Colonic mucosa (tissue), 4 donors: ENCODE results near the gene PRKCE. TPM values are rescaled to one million over a fixed set of nuclear protein-coding genes. Genes with fewer than 3 reads are reported as not detected.

Experiments used
- DNase-seq: peaks from one replicate; pipeline ENCODE4 v3.0.0-alpha.2; 2020
- H3K27ac ChIP-seq: fragments of 200-600 bp; one replicate; pipeline ENCODE4 v1.8.0; 2021
- H3K27me3 ChIP-seq: fragments of 200-600 bp; one replicate; pipeline ENCODE4 v1.8.0; 2021
- H3K36me3 ChIP-seq: fragments of 200-600 bp; one replicate; pipeline ENCODE4 v1.8.0; 2021
- H3K4me1 ChIP-seq: fragments of 200-600 bp; one replicate; pipeline ENCODE4 v1.8.0; 2021; ENCODE audit warnings: mild to moderate bottlenecking
- H3K4me3 ChIP-seq: fragments of 200-600 bp; one replicate; pipeline ENCODE4 v1.8.0; 2021
- H3K9ac ChIP-seq, 2 donors: one replicate each; pipeline ENCODE4 v1.7.0; 2013; ENCODE audit warnings: control low read depth in 2 of 2, low read depth in 2 of 2, low read length in 2 of 2
- H3K9me3 ChIP-seq: fragments of 200-600 bp; one replicate; pipeline ENCODE4 v1.8.0; 2021
- intact Hi-C: fragments of 100-400 bp; cut with DNase I; formaldehyde crosslinking; loops from one replicate; pipeline ENCODE4 v1.14.1; 2022
- total RNA-seq, 2 donors: library from RNA; stranded (reverse); fragmentation: NEBNext Ultra II Directional in 1 of 2; extraction: Animal tissue kit (Norgen Biotek cat#: 25700) in 1 of 2; gene quantifications; one replicate each; pipeline ENCODE4 v1.2.1, GENCODE V29; 2021
- TF ChIP-seq, protein P1 (sequence below): fragments of 200-600 bp; IDR thresholded peaks from one replicate; pipeline ENCODE4 v1.8.0; 2022; ENCODE audit warnings: antibody characterized with exemption, mild to moderate bottlenecking
- donor health status: healthy.
- donor health status: DM: no; HTN: no; CAD: no.
- donor health status: DM: no; HTN: no; CAD: no.

Gene PRKCE
- total RNA-seq, 2 donors from 2014 or later = 17.5 to 25.8 TPM

DNA sequence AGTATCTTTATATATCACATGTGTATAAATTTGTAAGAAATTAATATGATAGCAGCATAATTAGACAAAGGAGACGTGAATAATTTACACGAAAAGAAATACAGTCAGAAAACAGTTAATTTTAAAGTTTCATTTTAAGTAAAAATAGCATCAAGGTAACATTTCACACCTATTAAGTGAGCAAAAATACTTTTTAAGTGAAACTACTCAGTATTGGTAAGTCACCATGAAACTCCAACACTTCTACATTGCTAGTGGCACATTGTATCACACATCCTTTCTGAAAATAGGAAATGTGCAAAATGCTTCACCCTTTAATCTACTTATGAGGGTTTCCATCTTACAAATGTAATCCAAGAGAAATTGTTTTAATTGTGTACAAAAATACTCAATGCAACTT lies 357.8 kb downstream of the PRKCE start:
- no peaks in the 10 kb centered on the region for H3K4me1 ChIP-seq
- H3K9ac ChIP-seq = no peak overlapping the region
- TF ChIP-seq, protein P1, sequence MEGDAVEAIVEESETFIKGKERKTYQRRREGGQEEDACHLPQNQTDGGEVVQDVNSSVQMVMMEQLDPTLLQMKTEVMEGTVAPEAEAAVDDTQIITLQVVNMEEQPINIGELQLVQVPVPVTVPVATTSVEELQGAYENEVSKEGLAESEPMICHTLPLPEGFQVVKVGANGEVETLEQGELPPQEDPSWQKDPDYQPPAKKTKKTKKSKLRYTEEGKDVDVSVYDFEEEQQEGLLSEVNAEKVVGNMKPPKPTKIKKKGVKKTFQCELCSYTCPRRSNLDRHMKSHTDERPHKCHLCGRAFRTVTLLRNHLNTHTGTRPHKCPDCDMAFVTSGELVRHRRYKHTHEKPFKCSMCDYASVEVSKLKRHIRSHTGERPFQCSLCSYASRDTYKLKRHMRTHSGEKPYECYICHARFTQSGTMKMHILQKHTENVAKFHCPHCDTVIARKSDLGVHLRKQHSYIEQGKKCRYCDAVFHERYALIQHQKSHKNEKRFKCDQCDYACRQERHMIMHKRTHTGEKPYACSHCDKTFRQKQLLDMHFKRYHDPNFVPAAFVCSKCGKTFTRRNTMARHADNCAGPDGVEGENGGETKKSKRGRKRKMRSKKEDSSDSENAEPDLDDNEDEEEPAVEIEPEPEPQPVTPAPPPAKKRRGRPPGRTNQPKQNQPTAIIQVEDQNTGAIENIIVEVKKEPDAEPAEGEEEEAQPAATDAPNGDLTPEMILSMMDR = no peak
- no peaks in the 10 kb centered on the region for H3K27me3 ChIP-seq
- no peak overlapping the region for H3K4me3 ChIP-seq
- no peaks in the 10 kb centered on the region for H3K9me3 ChIP-seq
- no peak overlapping the region for H3K27ac ChIP-seq
- intact Hi-C loops = no loop called here
- no peak for DNase-seq
- no peaks in the 10 kb centered on the region for H3K36me3 ChIP-seq

DNA sequence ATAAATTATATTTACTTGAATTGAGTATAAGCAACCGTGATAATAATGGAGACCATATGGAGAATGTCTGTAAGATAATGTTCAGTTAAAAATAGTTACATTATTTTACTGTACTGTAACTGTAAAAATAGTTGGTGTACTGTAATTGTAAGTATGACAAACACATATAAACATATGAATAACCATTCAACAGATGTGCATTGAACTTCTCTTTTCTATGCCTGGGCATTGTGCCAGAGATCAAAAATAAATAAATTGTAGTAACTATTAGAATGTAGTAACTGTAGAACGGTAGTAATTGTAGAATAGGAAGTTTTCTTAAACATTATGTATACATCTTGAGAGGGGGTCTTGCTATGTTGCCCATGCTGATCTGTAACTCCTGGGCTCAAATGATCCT lies 358.3 kb downstream of the PRKCE start:
- intact Hi-C loops = loop anchor here (5.0 to 10.0 kb wide), 2 partner anchors 285 to 353 kb away; partner anchors contain the start of gene EPAS1
- no peaks in the 10 kb centered on the region for H3K36me3 ChIP-seq

GRCh38 chr2:46010223-46010924 lies 358.9 kb downstream of the PRKCE start:
- Histone ChIP-seq H3K9me3 (no peaks in the 10 kb centered on the region), H3K4me1 (no peaks in the 10 kb centered on the region), H3K9ac (no peak overlapping the region), H3K27ac (no peak overlapping the region), H3K27me3 (no peaks in the 10 kb centered on the region), H3K4me3 (no peak overlapping the region), H3K36me3 (no peaks in the 10 kb centered on the region)
- no peak for DNase-seq
- TF ChIP-seq, protein P1 = no peak
- intact Hi-C loops = loop anchor here (5.0 to 10.0 kb wide), 2 partner anchors 284 to 352 kb away; partner anchors contain the start of gene EPAS1

More for the DNA sequence above, 358.3 kb downstream of the PRKCE start:
- H3K27me3 ChIP-seq = no peaks in the 10 kb centered on the region
- no peaks in the 10 kb centered on the region for H3K9me3 ChIP-seq
- DNase-seq = no peak
- H3K4me3 ChIP-seq = no peak overlapping the region
- H3K9ac ChIP-seq = no peak overlapping the region
- no peak overlapping the region for H3K27ac ChIP-seq
- H3K4me1 ChIP-seq = no peaks in the 10 kb centered on the region
- TF ChIP-seq, protein P1 = no peak

- Histone ChIP-seq H3K9ac (no peak overlapping the region), H3K4me3 (no peak overlapping the region), H3K27ac (no peak overlapping the region), H3K4me1 (no peaks in the 10 kb centered on the region), H3K27me3 (no peaks in the 10 kb centered on the region), H3K9me3 (no peaks in the 10 kb centered on the region), H3K36me3 (no peaks in the 10 kb centered on the region)
- intact Hi-C loops = loop anchor here (5.0 to 10.0 kb wide), 2 partner anchors 284 to 351 kb away; partner anchors contain the start of gene EPAS1
- TF ChIP-seq, protein P1 = peak; percentile 57
- DNase-seq = no peak
Measured at GRCh38 chr2:46010925-46011490, 359.5 kb downstream of the PRKCE start.

GRCh38 chr2:46012618-46013240 lies 361.3 kb downstream of the PRKCE start:
- H3K36me3 ChIP-seq = no peaks in the 10 kb centered on the region
- no peak overlapping the region for H3K4me3 ChIP-seq
- no peak overlapping the region for H3K27ac ChIP-seq
- DNase-seq = no peak
- TF ChIP-seq, protein P1 = no peak
- H3K9me3 ChIP-seq = no peaks in the 10 kb centered on the region
- H3K27me3 ChIP-seq = no peaks in the 10 kb centered on the region
- no peak overlapping the region for H3K9ac ChIP-seq
- H3K4me1 ChIP-seq = no peaks in the 10 kb centered on the region
- intact Hi-C loops = loop anchor here (5.0 to 10.0 kb wide), 2 partner anchors 282 to 350 kb away; partner anchors contain the start of gene EPAS1
